ENCODE results near the gene STK11. TPM values are rescaled to one million over a fixed set of nuclear protein-coding genes. Genes with fewer than 3 reads are reported as not detected.
A peak's percentile ranks its signal among the peaks of the same experiment; 100 is the strongest.

STK11 gene
- total RNA-seq, 1 donor from 2014 or later: 64.8 TPM

- H3K9me3 Mint-ChIP-seq: no peaks in the 10 kb centered on the region
- no peak for DNase-seq (ENCODE audit: extremely low spot score, unreplicated experiment)
- H3K36me3 Mint-ChIP-seq: no peaks in the 10 kb centered on the region
- no peak overlapping the region for H3K27ac Mint-ChIP-seq
- peak overlapping the region; percentile 51 for H3K4me3 Mint-ChIP-seq
- peaks cover 19% of the 10 kb centered on the region for H3K4me1 Mint-ChIP-seq (ENCODE audit: unreplicated experiment)
- no peak for TF ChIP-seq CTCF (conservative IDR thresholded peaks at IDR 0.05)
- H3K27me3 Mint-ChIP-seq: no peaks in the 10 kb centered on the region
Measured at GRCh38 chr19:1235625-1236538, 30.3 kb downstream of the STK11 start.

DNA sequence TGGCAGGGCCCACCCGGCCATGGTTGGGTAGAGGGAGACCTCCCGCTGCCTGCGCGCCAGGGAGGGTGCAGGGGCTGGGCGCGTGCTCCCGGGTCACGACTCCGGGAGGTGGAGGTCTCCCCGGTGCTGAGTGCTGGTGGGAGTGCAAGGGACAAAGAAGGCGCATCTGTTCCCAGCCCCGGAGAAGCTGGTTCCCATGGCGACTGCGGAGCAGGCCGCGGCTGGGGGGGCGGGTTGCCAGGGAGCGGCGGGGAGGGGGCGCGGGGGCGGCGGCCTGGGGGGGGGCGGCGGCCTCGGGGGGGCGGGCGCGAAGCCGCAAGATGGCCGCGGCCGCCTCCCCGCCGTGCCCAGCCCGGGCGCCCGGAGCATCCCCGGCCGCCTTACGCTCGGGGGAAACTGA, 31.0 kb downstream of the STK11 start:
- Mint-ChIP-seq H3K36me3 (no peaks in the 10 kb centered on the region), H3K4me3 (peak overlapping the region; percentile 51), H3K9me3 (no peaks in the 10 kb centered on the region), H3K4me1 (ENCODE audit: unreplicated experiment) (peaks cover 22% of the 10 kb centered on the region), H3K27ac (no peak overlapping the region), H3K27me3 (no peaks in the 10 kb centered on the region)
- no peak for DNase-seq (ENCODE audit: extremely low spot score, unreplicated experiment)
- no peak for TF ChIP-seq CTCF (conservative IDR thresholded peaks at IDR 0.05)

- H3K9me3 Mint-ChIP-seq: no peaks in the 10 kb centered on the region
- peak overlapping the region; percentile 68 for H3K4me3 Mint-ChIP-seq
- no peaks in the 10 kb centered on the region for H3K27me3 Mint-ChIP-seq
- no peak overlapping the region for H3K27ac Mint-ChIP-seq
- no peaks in the 10 kb centered on the region for H3K36me3 Mint-ChIP-seq
- DNase-seq (ENCODE audit: extremely low spot score, unreplicated experiment): no peak
- no peak for TF ChIP-seq CTCF (conservative IDR thresholded peaks at IDR 0.05)
- H3K4me1 Mint-ChIP-seq (ENCODE audit: unreplicated experiment): peaks cover 19% of the 10 kb centered on the region
Measured at GRCh38 chr19:1237027-1237659, 31.6 kb downstream of the STK11 start.

DNA sequence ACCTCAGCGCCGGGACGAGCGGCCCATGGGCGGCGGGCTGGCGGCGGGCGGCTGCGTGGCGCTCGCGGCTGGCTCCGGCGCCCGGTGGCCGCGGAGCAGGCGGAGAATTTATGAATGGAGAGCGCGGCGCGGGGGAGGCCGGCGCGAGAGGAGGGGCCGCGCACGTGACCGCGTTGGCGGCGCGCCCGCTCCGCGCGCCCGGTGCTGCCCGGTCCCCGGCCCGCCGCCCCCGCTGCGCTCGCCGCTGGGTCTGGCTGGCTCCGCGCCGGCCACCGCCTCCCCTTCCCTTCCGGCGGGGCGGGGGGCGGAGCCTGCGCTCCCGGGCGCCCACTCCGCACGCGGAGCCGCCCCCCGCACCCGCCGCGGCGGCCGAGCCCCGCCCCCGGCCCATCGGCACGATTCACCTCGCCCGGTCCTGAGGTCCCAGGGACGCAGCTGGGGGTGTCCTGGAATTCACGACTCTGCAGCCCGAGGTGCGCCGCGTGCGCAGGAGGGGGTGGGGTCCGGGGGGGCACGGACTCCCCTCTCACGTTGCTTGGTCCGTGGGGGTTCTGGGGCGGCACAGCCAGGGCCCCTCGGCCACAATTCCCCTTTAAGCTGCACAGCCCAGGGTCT, 32.3 kb downstream of the STK11 start, which contains the start of gene CBARP:
TSS of gene CBARP (minus strand) at position 252 of the 615 bp plus-strand sequence. CDS start 1,905 bp downstream, outside the sequence.
- peak within 1 kb of the TSS; percentile 86 for H3K4me3 Mint-ChIP-seq
- H3K27me3 Mint-ChIP-seq: no peaks in the 10 kb centered on the region
- H3K27ac Mint-ChIP-seq: peak within 1 kb of the TSS; percentile 83
- no peaks in the 10 kb centered on the region for H3K9me3 Mint-ChIP-seq
- no peaks in the 10 kb centered on the region for H3K36me3 Mint-ChIP-seq
- DNase-seq (ENCODE audit: extremely low spot score, unreplicated experiment): no peak
- no peak for TF ChIP-seq CTCF (conservative IDR thresholded peaks at IDR 0.05)
- H3K4me1 Mint-ChIP-seq (ENCODE audit: unreplicated experiment): peaks cover 12% of the 10 kb centered on the region

DNA sequence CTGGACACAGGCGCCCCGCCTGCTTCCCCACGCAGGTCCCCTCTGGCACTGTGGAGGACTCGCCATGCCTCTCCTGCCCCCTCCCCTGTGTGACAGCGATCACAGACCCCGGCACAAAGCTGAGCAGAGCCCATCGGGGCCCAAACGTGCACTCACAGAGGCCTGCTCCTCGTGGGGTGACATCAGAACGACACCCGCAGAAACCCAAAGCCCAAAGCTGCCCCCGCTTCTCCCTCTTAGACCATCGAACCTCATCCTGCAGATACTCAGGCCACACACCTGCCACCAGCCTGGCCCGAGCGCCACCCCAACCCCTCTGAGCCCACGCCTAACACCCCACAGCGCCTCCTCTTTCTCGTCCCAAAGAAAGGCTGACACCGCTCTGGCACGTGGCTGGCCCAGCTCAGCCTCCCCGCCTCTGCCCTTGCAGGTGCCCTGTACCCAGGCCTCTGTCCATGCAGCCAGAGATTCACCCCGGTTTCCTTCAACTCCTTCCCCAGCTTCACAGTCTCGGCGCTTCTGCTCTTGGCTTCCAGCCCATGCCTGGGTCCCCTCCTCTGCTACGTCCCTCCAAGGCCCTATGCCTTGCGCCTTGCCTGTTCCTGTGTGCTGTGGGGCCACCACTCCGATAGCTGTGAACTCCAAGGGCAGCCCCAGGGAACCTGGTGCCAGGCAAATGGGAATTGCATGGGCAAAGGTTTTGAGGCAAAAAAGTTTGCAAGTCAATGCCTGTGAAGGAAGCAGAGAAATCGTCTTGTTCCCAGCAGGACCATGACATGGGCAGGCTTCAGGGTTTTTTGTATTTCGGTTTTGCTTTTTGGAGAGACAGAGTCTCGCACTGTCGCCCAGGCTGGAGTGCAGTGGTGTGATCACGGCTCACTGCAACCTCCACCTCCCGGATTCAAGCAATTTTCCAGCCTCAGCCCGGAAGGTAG, 33.1 kb downstream of the STK11 start:
- peak overlapping the region; percentile 83 for H3K27ac Mint-ChIP-seq
- no peak for TF ChIP-seq CTCF (conservative IDR thresholded peaks at IDR 0.05)
- DNase-seq (ENCODE audit: extremely low spot score, unreplicated experiment): no peak

More for the DNA sequence above, 33.1 kb downstream of the STK11 start:
- Mint-ChIP-seq H3K4me1 (ENCODE audit: unreplicated experiment) (peaks cover 12% of the 10 kb centered on the region), H3K9me3 (no peaks in the 10 kb centered on the region), H3K36me3 (no peaks in the 10 kb centered on the region), H3K4me3 (peak overlapping the region; percentile 86), H3K27me3 (no peaks in the 10 kb centered on the region)

All from type B pancreatic cell (in vitro differentiated cells).